ENCODE results near the gene CDK5RAP3. TPM values are rescaled to one million over a fixed set of nuclear protein-coding genes. Genes with fewer than 3 reads are reported as not detected.

CDK5RAP3 gene
- total and polyA plus RNA-seq, 2 donors (not counting 1 experiment from before 2014, with no cell fraction given) = 58.1 to 118 TPM

DNA sequence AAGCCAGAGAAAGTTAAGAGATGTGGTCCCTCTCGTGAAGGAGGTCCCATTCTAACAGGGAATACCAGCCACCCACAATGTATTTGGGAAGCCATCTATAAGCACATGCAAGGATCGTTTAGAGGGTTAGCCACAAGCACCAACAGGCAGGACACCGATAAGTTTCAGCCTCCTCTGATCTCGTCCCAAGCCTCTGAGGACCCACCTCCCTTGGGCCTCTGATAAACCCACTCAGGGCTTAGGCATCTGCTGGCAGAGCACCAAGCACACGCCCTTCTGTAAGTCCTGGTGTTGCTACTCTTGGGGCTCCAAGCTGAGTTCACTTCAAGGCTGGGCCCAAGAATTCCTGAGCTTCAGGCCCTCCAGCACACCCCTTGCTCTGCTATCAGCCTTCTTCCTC lies 35.0 kb upstream of the CDK5RAP3 start:
- peak; percentile 53 to 89 for DNase-seq (ENCODE audit: low read depth in 2 of 2)
- no peaks in the 10 kb centered on the region for H3K9me3 ChIP-seq (ENCODE audit: control insufficient read depth, insufficient read depth, low read depth, low read length)
- H2AFZ ChIP-seq (ENCODE audit: low read length) = no peak overlapping the region
- H3K27me3 ChIP-seq (ENCODE audit: control insufficient read depth, insufficient read depth, low read length) = no peaks in the 10 kb centered on the region
- H3K36me3 ChIP-seq (ENCODE audit: control insufficient read depth, insufficient read depth, low read length) = no peaks in the 10 kb centered on the region
- no peaks in the 10 kb centered on the region for H3K79me2 ChIP-seq (ENCODE audit: control insufficient read depth, insufficient read depth, low read length)
- H3K4me3 ChIP-seq (replicated peaks in 1 of 4; ENCODE audit: control extremely low read depth in 1 of 4, insufficient read depth in 1 of 4, low read depth in 3 of 4, low read length in 4 of 4) = no peak overlapping the region
- TF ChIP-seq, protein P1, sequence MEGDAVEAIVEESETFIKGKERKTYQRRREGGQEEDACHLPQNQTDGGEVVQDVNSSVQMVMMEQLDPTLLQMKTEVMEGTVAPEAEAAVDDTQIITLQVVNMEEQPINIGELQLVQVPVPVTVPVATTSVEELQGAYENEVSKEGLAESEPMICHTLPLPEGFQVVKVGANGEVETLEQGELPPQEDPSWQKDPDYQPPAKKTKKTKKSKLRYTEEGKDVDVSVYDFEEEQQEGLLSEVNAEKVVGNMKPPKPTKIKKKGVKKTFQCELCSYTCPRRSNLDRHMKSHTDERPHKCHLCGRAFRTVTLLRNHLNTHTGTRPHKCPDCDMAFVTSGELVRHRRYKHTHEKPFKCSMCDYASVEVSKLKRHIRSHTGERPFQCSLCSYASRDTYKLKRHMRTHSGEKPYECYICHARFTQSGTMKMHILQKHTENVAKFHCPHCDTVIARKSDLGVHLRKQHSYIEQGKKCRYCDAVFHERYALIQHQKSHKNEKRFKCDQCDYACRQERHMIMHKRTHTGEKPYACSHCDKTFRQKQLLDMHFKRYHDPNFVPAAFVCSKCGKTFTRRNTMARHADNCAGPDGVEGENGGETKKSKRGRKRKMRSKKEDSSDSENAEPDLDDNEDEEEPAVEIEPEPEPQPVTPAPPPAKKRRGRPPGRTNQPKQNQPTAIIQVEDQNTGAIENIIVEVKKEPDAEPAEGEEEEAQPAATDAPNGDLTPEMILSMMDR (conservative IDR thresholded peaks at IDR 0.05 in 1 of 2, IDR thresholded peaks at IDR 0.05 in 1 of 2; ENCODE audit: low read depth in 1 of 2, low read length in 2 of 2) = no peak
- no peak for TF ChIP-seq EZH2 (IDR thresholded peaks at IDR 0.05; ENCODE audit: low read length, missing control alignments)
- H3K4me1 ChIP-seq (ENCODE audit: control insufficient read depth, extremely low read depth, insufficient read depth, low read length) = peaks cover 6% of the 10 kb centered on the region
- H3K4me2 ChIP-seq (ENCODE audit: extremely low read depth, insufficient read depth, low read length) = peak overlapping the region; percentile 51
- no peak overlapping the region for H3K9ac ChIP-seq (ENCODE audit: insufficient read depth, low read length)
- no peak overlapping the region for H3K27ac ChIP-seq (ENCODE audit: insufficient read depth, low read length)
- H4K20me1 ChIP-seq (ENCODE audit: control insufficient read depth, extremely low read depth, insufficient read depth, low read length) = no peaks in the 10 kb centered on the region

GRCh38 chr17:47937941-47938340 lies 33.0 kb upstream of the CDK5RAP3 start:
- no peaks in the 10 kb centered on the region for H4K20me1 ChIP-seq (ENCODE audit: control insufficient read depth, extremely low read depth, insufficient read depth, low read length)
- H3K4me3 ChIP-seq (replicated peaks in 1 of 4; ENCODE audit: control extremely low read depth in 1 of 4, insufficient read depth in 1 of 4, low read depth in 3 of 4, low read length in 4 of 4) = no peak overlapping the region
- H3K4me1 ChIP-seq (ENCODE audit: control insufficient read depth, extremely low read depth, insufficient read depth, low read length) = peaks cover 10% of the 10 kb centered on the region
- H2AFZ ChIP-seq (ENCODE audit: low read length) = no peak overlapping the region
- no peaks in the 10 kb centered on the region for H3K9me3 ChIP-seq (ENCODE audit: control insufficient read depth, insufficient read depth, low read depth, low read length)
- no peak for DNase-seq (ENCODE audit: low read depth in 2 of 2)
- TF ChIP-seq EZH2 (IDR thresholded peaks at IDR 0.05; ENCODE audit: low read length, missing control alignments) = no peak
- TF ChIP-seq, protein P1 (conservative IDR thresholded peaks at IDR 0.05 in 1 of 2, IDR thresholded peaks at IDR 0.05 in 1 of 2; ENCODE audit: low read depth in 1 of 2, low read length in 2 of 2) = no peak
- H3K79me2 ChIP-seq (ENCODE audit: control insufficient read depth, insufficient read depth, low read length) = no peaks in the 10 kb centered on the region
- no peaks in the 10 kb centered on the region for H3K27me3 ChIP-seq (ENCODE audit: control insufficient read depth, insufficient read depth, low read length)
- H3K9ac ChIP-seq (ENCODE audit: insufficient read depth, low read length) = no peak overlapping the region
- H3K4me2 ChIP-seq (ENCODE audit: extremely low read depth, insufficient read depth, low read length) = no peak overlapping the region
- H3K27ac ChIP-seq (ENCODE audit: insufficient read depth, low read length) = no peak overlapping the region
- no peaks in the 10 kb centered on the region for H3K36me3 ChIP-seq (ENCODE audit: control insufficient read depth, insufficient read depth, low read length)

DNA sequence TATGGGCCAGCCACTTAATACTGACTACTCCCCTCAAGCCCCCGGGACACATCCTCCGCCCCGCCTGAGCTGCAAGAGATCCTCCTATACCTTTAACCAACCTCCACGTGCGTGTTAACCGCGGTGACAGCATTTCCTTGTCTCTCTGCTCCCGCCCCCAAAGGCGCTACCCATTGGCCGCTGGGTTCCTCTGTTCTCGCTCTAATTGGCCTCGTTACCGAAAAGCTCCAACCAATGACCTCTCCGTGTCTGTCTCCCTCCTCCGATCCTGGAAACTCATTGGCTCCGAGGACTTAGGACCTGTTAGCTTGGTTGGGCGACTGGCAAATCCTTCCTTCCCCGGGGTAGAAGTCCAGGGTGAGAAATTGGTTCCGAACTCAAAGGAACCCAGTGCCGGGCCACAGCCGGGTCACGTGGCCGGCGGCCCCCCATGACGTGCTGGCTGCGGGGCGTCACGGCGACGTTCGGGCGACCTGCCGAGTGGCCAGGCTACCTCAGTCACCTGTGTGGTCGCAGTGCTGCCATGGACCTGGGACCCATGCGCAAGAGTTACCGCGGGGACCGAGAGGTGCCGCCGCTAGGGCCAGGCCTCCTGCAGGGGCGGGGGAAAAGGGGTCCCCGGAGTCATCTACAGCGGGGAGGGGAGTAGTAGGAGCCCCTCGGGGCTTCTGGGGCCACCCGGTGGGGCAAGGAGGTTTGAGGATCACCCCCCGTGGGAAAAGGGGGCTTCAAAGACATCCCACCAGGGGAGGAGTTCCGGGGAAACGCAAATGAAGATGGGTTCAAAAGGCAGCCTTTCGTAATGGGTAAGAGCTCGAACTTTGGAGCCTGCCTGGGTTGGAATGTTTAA lies 29.4 kb upstream of the CDK5RAP3 start, which contains the start of gene PNPO:
TSS of gene PNPO (plus strand) at position 326 of the 850 bp plus-strand sequence. CDS start at position 431, 105 bp downstream.
- Histone ChIP-seq H3K36me3 (ENCODE audit: control insufficient read depth, insufficient read depth, low read length) (peaks cover 3% of the 10 kb centered on the region), H3K4me1 (ENCODE audit: control insufficient read depth, extremely low read depth, insufficient read depth, low read length) (peaks cover 5% of the 10 kb centered on the region), H3K4me3 (replicated peaks in 1 of 4; ENCODE audit: control extremely low read depth in 1 of 4, insufficient read depth in 1 of 4, low read depth in 3 of 4, low read length in 4 of 4) (peak within 1 kb of the TSS; percentile 68 to 88 (median 80)), H3K27ac (ENCODE audit: insufficient read depth, low read length) (peak within 1 kb of the TSS; percentile 63), H4K20me1 (ENCODE audit: control insufficient read depth, extremely low read depth, insufficient read depth, low read length) (no peaks in the 10 kb centered on the region), H3K9ac (ENCODE audit: insufficient read depth, low read length) (peak within 1 kb of the TSS; percentile 70), H3K79me2 (ENCODE audit: control insufficient read depth, insufficient read depth, low read length) (no peaks in the 10 kb centered on the region), H2AFZ (ENCODE audit: low read length) (peak within 1 kb of the TSS; percentile 93), H3K4me2 (ENCODE audit: extremely low read depth, insufficient read depth, low read length) (peak within 1 kb of the TSS; percentile 99), H3K27me3 (ENCODE audit: control insufficient read depth, insufficient read depth, low read length) (no peaks in the 10 kb centered on the region), H3K9me3 (ENCODE audit: control insufficient read depth, insufficient read depth, low read depth, low read length) (no peaks in the 10 kb centered on the region)
- no peak for TF ChIP-seq EZH2 (IDR thresholded peaks at IDR 0.05; ENCODE audit: low read length, missing control alignments)
- TF ChIP-seq, protein P1 (conservative IDR thresholded peaks at IDR 0.05 in 1 of 2, IDR thresholded peaks at IDR 0.05 in 1 of 2; ENCODE audit: low read depth in 1 of 2, low read length in 2 of 2) = no peak
- DNase-seq (ENCODE audit: low read depth in 2 of 2) = peak; percentile 97 to 98
